Measurements from ENCODE around the gene SPATA32. TPM values are rescaled to one million over a fixed set of nuclear protein-coding genes. Genes with fewer than 3 reads are reported as not detected.
A peak's percentile ranks its signal among the peaks of the same experiment; 100 is the strongest.

Gene SPATA32
- total RNA-seq, 1 donor from 2014 or later = not detected

GRCh38 chr17:45238155-45238774, 23.6 kb downstream of the SPATA32 start:
- H3K36me3 Mint-ChIP-seq (ENCODE audit: low read depth) = peaks cover 1% of the 10 kb centered on the region
- H3K4me3 Mint-ChIP-seq (ENCODE audit: unreplicated experiment) = no peak overlapping the region
- no peaks in the 10 kb centered on the region for H3K9me3 Mint-ChIP-seq (ENCODE audit: low read depth)
- TF ChIP-seq, protein P1, sequence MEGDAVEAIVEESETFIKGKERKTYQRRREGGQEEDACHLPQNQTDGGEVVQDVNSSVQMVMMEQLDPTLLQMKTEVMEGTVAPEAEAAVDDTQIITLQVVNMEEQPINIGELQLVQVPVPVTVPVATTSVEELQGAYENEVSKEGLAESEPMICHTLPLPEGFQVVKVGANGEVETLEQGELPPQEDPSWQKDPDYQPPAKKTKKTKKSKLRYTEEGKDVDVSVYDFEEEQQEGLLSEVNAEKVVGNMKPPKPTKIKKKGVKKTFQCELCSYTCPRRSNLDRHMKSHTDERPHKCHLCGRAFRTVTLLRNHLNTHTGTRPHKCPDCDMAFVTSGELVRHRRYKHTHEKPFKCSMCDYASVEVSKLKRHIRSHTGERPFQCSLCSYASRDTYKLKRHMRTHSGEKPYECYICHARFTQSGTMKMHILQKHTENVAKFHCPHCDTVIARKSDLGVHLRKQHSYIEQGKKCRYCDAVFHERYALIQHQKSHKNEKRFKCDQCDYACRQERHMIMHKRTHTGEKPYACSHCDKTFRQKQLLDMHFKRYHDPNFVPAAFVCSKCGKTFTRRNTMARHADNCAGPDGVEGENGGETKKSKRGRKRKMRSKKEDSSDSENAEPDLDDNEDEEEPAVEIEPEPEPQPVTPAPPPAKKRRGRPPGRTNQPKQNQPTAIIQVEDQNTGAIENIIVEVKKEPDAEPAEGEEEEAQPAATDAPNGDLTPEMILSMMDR (IDR thresholded peaks at IDR 0.05) = no peak
- DNase-seq (ENCODE audit: low spot score) = no peak
- H3K4me1 Mint-ChIP-seq (ENCODE audit: low read depth) = peaks cover 6% of the 10 kb centered on the region
- H3K27ac Mint-ChIP-seq (ENCODE audit: unreplicated experiment) = peak overlapping the region; percentile 43
- H3K27me3 Mint-ChIP-seq (ENCODE audit: low read depth) = peaks cover 6% of the 10 kb centered on the region

GRCh38 chr17:45237686-45238085, 24.2 kb downstream of the SPATA32 start:
- TF ChIP-seq, protein P1 (IDR thresholded peaks at IDR 0.05) = no peak
- no peak overlapping the region for H3K4me3 Mint-ChIP-seq (ENCODE audit: unreplicated experiment)
- no peak overlapping the region for H3K27ac Mint-ChIP-seq (ENCODE audit: unreplicated experiment)
- H3K4me1 Mint-ChIP-seq (ENCODE audit: low read depth) = peaks cover 2% of the 10 kb centered on the region
- H3K27me3 Mint-ChIP-seq (ENCODE audit: low read depth) = peaks cover 6% of the 10 kb centered on the region
- DNase-seq (ENCODE audit: low spot score) = no peak
- peaks cover 1% of the 10 kb centered on the region for H3K36me3 Mint-ChIP-seq (ENCODE audit: low read depth)
- no peaks in the 10 kb centered on the region for H3K9me3 Mint-ChIP-seq (ENCODE audit: low read depth)

DNA sequence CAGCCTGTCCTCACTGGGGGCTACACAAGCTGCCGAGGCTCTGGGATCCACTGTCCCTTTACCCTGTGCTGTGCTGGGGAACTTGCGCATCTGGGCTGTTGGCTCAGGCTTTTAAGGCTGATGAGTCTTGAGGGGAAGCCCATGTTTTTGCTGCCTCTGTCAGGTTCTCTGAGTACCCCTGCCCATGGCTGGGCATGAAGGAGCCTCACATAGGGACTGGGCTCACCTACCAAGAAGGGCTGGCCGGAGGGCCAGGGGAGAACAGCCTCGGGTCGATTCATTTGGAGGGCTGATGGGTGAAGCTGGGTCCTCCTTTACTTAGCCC, 25.6 kb downstream of the SPATA32 start:
- no peaks in the 10 kb centered on the region for H3K4me1 Mint-ChIP-seq (ENCODE audit: low read depth)
- no peak for DNase-seq (ENCODE audit: low spot score)
- H3K4me3 Mint-ChIP-seq (ENCODE audit: unreplicated experiment) = no peak overlapping the region
- peaks cover 6% of the 10 kb centered on the region for H3K27me3 Mint-ChIP-seq (ENCODE audit: low read depth)
- TF ChIP-seq, protein P1 (IDR thresholded peaks at IDR 0.05) = no peak
- H3K36me3 Mint-ChIP-seq (ENCODE audit: low read depth) = peaks cover 1% of the 10 kb centered on the region
- H3K9me3 Mint-ChIP-seq (ENCODE audit: low read depth) = no peaks in the 10 kb centered on the region
- H3K27ac Mint-ChIP-seq (ENCODE audit: unreplicated experiment) = no peak overlapping the region

DNA sequence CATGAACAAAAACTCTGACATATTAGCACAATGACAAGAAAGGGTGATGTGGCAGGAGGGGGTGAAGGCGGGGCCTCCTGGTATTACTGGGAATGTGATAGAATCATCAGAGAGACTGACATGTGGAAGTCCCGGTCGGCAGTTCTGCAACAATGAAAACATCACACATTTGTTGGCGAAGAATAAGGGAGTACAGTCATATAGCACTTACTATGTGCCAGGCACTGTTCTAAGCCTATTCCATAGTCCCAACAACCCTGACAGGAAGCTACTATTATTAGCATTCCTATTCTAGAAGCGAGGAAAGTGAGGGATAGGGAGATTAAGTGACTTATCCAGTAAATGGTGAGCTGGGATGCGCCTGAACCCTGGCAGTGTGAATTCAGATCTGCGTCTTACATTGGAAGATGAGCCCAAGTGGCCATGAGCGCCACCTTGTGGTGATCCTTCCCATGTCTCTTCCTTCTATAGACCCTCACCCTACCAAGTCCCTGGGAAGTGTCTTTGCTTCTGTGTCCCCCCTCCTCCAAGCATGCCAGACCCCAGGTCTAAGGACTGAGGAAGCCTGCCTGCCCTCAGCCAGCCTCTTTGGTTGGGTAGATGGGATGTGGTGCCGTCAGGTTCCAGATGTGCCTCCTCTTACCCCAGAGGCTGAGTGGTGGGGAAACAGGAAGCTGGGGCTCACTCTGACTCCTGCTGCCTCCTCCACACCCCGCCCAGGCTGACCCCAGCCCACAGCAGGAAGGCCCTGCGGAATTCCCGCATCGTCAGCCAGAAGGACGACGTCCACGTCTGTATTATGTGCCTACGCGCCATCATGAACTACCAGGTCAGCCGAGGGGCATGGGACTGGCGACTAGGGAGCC, 26.2 kb downstream of the SPATA32 start:
- Mint-ChIP-seq H3K27ac (ENCODE audit: unreplicated experiment) (no peak overlapping the region), H3K36me3 (ENCODE audit: low read depth) (peaks cover 1% of the 10 kb centered on the region), H3K4me1 (ENCODE audit: low read depth) (no peaks in the 10 kb centered on the region), H3K4me3 (ENCODE audit: unreplicated experiment) (no peak overlapping the region), H3K27me3 (ENCODE audit: low read depth) (peaks cover 6% of the 10 kb centered on the region), H3K9me3 (ENCODE audit: low read depth) (no peaks in the 10 kb centered on the region)
- no peak for DNase-seq (ENCODE audit: low spot score)
- TF ChIP-seq, protein P1 (IDR thresholded peaks at IDR 0.05) = peak; percentile 85

DNA sequence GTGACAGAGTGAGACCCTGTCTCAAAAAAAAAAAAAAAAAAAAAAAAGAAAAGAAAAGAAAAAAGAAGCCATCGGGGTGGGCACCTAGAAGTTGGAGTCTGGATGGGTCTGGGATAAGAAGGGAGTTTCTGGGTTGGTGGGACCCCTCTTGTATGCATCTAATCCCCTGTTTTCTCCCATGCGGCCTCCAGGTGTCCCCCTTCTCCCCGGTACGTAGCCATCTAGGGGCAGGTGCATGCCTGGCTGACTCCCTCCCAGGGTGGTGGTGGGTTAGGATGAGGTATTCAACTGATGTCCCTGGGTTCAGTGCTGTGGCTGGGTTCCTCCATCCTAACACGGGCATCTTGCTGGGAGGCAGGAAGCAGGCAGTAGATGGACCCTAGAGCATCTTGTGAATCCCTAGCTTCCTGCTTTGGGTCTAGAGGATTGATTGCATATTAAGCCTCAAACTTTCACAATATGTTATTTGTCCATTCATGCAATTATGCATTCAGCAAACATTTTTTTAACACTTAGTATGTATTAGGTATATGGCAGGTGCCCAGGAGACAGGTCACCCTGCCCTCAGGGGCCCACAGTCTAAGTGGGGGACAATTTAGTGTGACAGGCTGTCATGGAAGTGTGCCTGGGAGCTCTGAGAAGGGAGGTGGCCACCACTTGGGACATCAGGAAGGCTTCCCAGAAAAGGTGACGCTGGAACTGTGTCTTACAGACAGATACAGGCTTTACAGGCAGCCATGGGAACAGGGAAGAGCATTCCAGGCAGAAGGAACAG, 27.1 kb downstream of the SPATA32 start:
- Mint-ChIP-seq H3K4me1 (ENCODE audit: low read depth) (no peaks in the 10 kb centered on the region), H3K9me3 (ENCODE audit: low read depth) (no peaks in the 10 kb centered on the region), H3K27me3 (ENCODE audit: low read depth) (peaks cover 6% of the 10 kb centered on the region), H3K27ac (ENCODE audit: unreplicated experiment) (no peak overlapping the region), H3K4me3 (ENCODE audit: unreplicated experiment) (no peak overlapping the region), H3K36me3 (ENCODE audit: low read depth) (peaks cover 1% of the 10 kb centered on the region)
- no peak for DNase-seq (ENCODE audit: low spot score)
- TF ChIP-seq, protein P1 (IDR thresholded peaks at IDR 0.05) = peak; percentile 64

Measured in chondrocyte (in vitro differentiated cells).